GM23338 (cell line): Measurements from ENCODE around the gene HNRNPL. TPM values are rescaled to one million over a fixed set of nuclear protein-coding genes. Genes with fewer than 3 reads are reported as not detected.

Source experiments
- ATAC-seq: fragments of 200-7000 bp; cut with Tn5 transposase; 3 replicates; pipeline ENCODE4 v1.9.1; 2020
- DNase-seq: peaks from one replicate; pipeline ENCODE4 v3.0.0-alpha.2; 2015; ENCODE audit warnings: low spot score
- H2AFZ ChIP-seq: fragments of 200-600 bp; sonication (generic); 2 replicates; pipeline ENCODE4 v1.8.0; 2016; ENCODE audit warnings: antibody characterized with exemption, mild to moderate bottlenecking, moderate library complexity
- H3F3A ChIP-seq: fragments of 200-600 bp; sonication (generic); replicated peaks from 2 replicates; pipeline ENCODE4 v1.8.0; 2017; ENCODE audit warnings: antibody characterized with exemption, mixed run types, low read depth
- H3K27ac ChIP-seq: fragments of 200-600 bp; sonication (generic); 2 replicates; pipeline ENCODE4 v1.6.1; 2016; ENCODE audit warnings: low read depth
- H3K27me3 ChIP-seq: fragments of 200-600 bp; sonication (generic); 2 replicates; pipeline ENCODE4 v1.8.0; 2016; ENCODE audit warnings: mild to moderate bottlenecking, mixed run types, moderate library complexity; ENCODE audit not compliant: insufficient read depth
- H3K36me3 ChIP-seq: fragments of 200-600 bp; sonication (generic); 2 replicates; pipeline ENCODE4 v1.8.0; 2016; ENCODE audit warnings: mild to moderate bottlenecking; ENCODE audit not compliant: insufficient read depth
- H3K4me1 ChIP-seq: fragments of 200-600 bp; sonication (generic); 2 replicates; pipeline ENCODE4 v1.8.0; 2016; ENCODE audit warnings: mild to moderate bottlenecking, moderate library complexity; ENCODE audit not compliant: insufficient read depth
- H3K4me2 ChIP-seq: fragments of 200-600 bp; sonication (generic); 2 replicates; pipeline ENCODE4 v1.7.1; 2017; ENCODE audit warnings: mixed run types
- H3K4me3 ChIP-seq: fragments of 200-600 bp; sonication (generic); 2 replicates; pipeline ENCODE4 v1.6.1; 2016; ENCODE audit warnings: mixed run types
- H3K79me2 ChIP-seq: fragments of 200-600 bp; sonication (generic); replicated peaks from 2 replicates; pipeline ENCODE4 v1.8.0; 2017; ENCODE audit warnings: mild to moderate bottlenecking; ENCODE audit not compliant: insufficient read depth
- H3K9me2 ChIP-seq: fragments of 200-600 bp; sonication (generic); 2 replicates; pipeline ENCODE4 v1.8.0; 2017; ENCODE audit not compliant: insufficient read depth
- H4K20me1 ChIP-seq: fragments of 200-600 bp; sonication (generic); replicated peaks from 2 replicates; pipeline ENCODE4 v1.8.0; 2017; ENCODE audit warnings: mild to moderate bottlenecking; ENCODE audit not compliant: insufficient read depth
- H3K27ac Mint-ChIP-seq: 2 replicates; pipeline ENCODE4 v1.8.0; 2020; ENCODE audit warnings: inconsistent platforms, mild to moderate bottlenecking, moderate library complexity, mixed read lengths
- H3K27me3 Mint-ChIP-seq: 3 replicates; pipeline ENCODE4 v1.8.0; 2022; ENCODE audit warnings: low read depth, mild to moderate bottlenecking, moderate library complexity, mixed read lengths, inconsistent platforms; ENCODE audit not compliant: insufficient read depth, poor library complexity
- H3K36me3 Mint-ChIP-seq: 3 replicates; pipeline ENCODE4 v1.8.0; 2021; ENCODE audit warnings: low read depth, mild to moderate bottlenecking, inconsistent platforms, moderate library complexity, mixed read lengths
- H3K4me1 Mint-ChIP-seq: 3 replicates; pipeline ENCODE4 v1.8.0; 2020; ENCODE audit warnings: mild to moderate bottlenecking, inconsistent platforms, mixed read lengths
- H3K4me3 Mint-ChIP-seq: 3 replicates; pipeline ENCODE4 v1.8.0; 2021; ENCODE audit warnings: moderate library complexity, mild to moderate bottlenecking, inconsistent platforms, mixed read lengths
- H3K9me3 Mint-ChIP-seq: 3 replicates; pipeline ENCODE4 v1.8.0; 2020; ENCODE audit warnings: moderate library complexity, mild to moderate bottlenecking, inconsistent platforms, mixed read lengths
- CREB1 ChIP-seq: fragments of 250-450 bp; sonication (Bioruptor Pico); IDR thresholded peaks from 2 replicates; pipeline ENCODE4 v1.5.0; 2020; ENCODE audit warnings: low read depth, mild to moderate bottlenecking, moderate library complexity
- EZH2 ChIP-seq: fragments of 200-600 bp; sonication (generic); IDR thresholded peaks from one replicate; pipeline ENCODE4 v1.8.0; 2017; ENCODE audit warnings: antibody characterized with exemption, mild to moderate bottlenecking, low read depth; ENCODE audit not compliant: unreplicated experiment
- EZH2phosphoT487 ChIP-seq: fragments of 200-600 bp; sonication (generic); IDR thresholded peaks from one replicate; pipeline ENCODE4 v1.8.1; 2018; ENCODE audit warnings: antibody characterized with exemption; ENCODE audit not compliant: unreplicated experiment
- JUNB ChIP-seq: IDR thresholded peaks from one replicate; pipeline ENCODE4 v1.6.1; 2016; ENCODE audit warnings: antibody characterized with exemption; ENCODE audit not compliant: unreplicated experiment
- NANOG ChIP-seq: IDR thresholded peaks from 2 replicates; pipeline ENCODE4 v1.6.1; 2016; ENCODE audit warnings: antibody characterized with exemption, borderline replicate concordance
- POLR2AphosphoS5 ChIP-seq: IDR thresholded peaks from 2 replicates; pipeline ENCODE4 v1.6.1; 2016; ENCODE audit warnings: antibody characterized with exemption, low read depth
- REST ChIP-seq: IDR thresholded peaks from one replicate; pipeline ENCODE4 v1.6.1; 2018; ENCODE audit warnings: antibody characterized with exemption; ENCODE audit not compliant: unreplicated experiment
- STAT1 ChIP-seq: IDR thresholded peaks from one replicate; pipeline ENCODE4 v1.6.1; 2016; ENCODE audit warnings: antibody characterized with exemption; ENCODE audit not compliant: unreplicated experiment
- ZNF114 ChIP-seq: fragments of 250-450 bp; sonication (Bioruptor Pico); IDR thresholded peaks from 2 replicates; pipeline ENCODE4 v1.5.0; 2020; ENCODE audit warnings: mild to moderate bottlenecking, moderate library complexity
- ZNF331 ChIP-seq: fragments of 250-450 bp; sonication (Bioruptor Pico); IDR thresholded peaks from 2 replicates; pipeline ENCODE4 v1.5.0; 2020; ENCODE audit warnings: low read depth, mild to moderate bottlenecking, moderate library complexity
- ZNF462 ChIP-seq: fragments of 250-450 bp; sonication (Bioruptor Pico); IDR thresholded peaks from 2 replicates; pipeline ENCODE4 v1.5.0; 2020; ENCODE audit warnings: mild to moderate bottlenecking, moderate library complexity
- polyA plus RNA-seq: library from polyadenylated mRNA; unstranded; fragments of >200 nt; fragmentation: Nextera tagmentation; extraction: Ambion mirVana; gene quantifications from 2 replicates; pipeline ENCODE4 v1.2.1, GENCODE V29; 2016
- total RNA-seq: library from RNA; depleted of rRNA; stranded (reverse); fragments of >200 nt; shearing (Covaris generic); gene quantifications from 2 replicates; pipeline ENCODE4 v1.2.3, GENCODE V29; 2014
- TF ChIP-seq, protein P1 (sequence below), 2 experiments: fragments of 200-600 bp in 1 of 2; sonication (generic) in 1 of 2; conservative IDR thresholded peaks; 2 replicates each; pipeline versions ENCODE4 v1.5.1 to v1.6.1; 2016 to 2017; ENCODE audit warnings: antibody characterized with exemption in 2 of 2, low read depth in 2 of 2, mild to moderate bottlenecking in 2 of 2, moderate library complexity in 1 of 2
- TF ChIP-seq, protein P2 (sequence below): IDR thresholded peaks from 2 replicates; pipeline ENCODE4 v1.6.1; 2016; ENCODE audit warnings: antibody characterized with exemption

HNRNPL gene
- total and polyA plus RNA-seq, 2 experiments from 2014 or later = 580 to 664 TPM

GRCh38 chr19:38862321-38863059, 12.7 kb upstream of the HNRNPL start:
- Mint-ChIP-seq H3K27me3 (peaks cover 3% of the 10 kb centered on the region), H3K27ac (no peak overlapping the region), H3K4me3 (no peak overlapping the region), H3K4me1 (peaks cover 3% of the 10 kb centered on the region; the same call in 2 of the 3 replicates), H3K9me3 (peaks cover 1% of the 10 kb centered on the region; the same call in 1 of the 3 replicates), H3K36me3 (no peaks in the 10 kb centered on the region; the same call in 2 of the 3 replicates)
- Histone ChIP-seq H3K4me2 (no peak overlapping the region), H3K4me1 (no peaks in the 10 kb centered on the region), H3K9me2 (no peaks in the 10 kb centered on the region), H3F3A (no peaks in the 10 kb centered on the region), H3K79me2 (no peaks in the 10 kb centered on the region), H3K27ac (no peak overlapping the region), H2AFZ (no peak overlapping the region; the same call in 1 of the 2 replicates), H3K27me3 (no peaks in the 10 kb centered on the region), H3K4me3 (no peak overlapping the region), H3K36me3 (no peaks in the 10 kb centered on the region), H4K20me1 (no peaks in the 10 kb centered on the region)
- ATAC-seq = no peak
- TF ChIP-seq STAT1 (no peak), POLR2AphosphoS5 (no peak), ZNF114 (CRISPR knock-in tag) (no peak), REST (no peak), NANOG (no peak), JUNB (no peak), EZH2 (no peak), CREB1 (CRISPR knock-in tag) (no peak), ZNF331 (no peak), ZNF462 (CRISPR knock-in tag) (no peak), EZH2phosphoT487 (no peak)
- TF ChIP-seq, protein P1, sequence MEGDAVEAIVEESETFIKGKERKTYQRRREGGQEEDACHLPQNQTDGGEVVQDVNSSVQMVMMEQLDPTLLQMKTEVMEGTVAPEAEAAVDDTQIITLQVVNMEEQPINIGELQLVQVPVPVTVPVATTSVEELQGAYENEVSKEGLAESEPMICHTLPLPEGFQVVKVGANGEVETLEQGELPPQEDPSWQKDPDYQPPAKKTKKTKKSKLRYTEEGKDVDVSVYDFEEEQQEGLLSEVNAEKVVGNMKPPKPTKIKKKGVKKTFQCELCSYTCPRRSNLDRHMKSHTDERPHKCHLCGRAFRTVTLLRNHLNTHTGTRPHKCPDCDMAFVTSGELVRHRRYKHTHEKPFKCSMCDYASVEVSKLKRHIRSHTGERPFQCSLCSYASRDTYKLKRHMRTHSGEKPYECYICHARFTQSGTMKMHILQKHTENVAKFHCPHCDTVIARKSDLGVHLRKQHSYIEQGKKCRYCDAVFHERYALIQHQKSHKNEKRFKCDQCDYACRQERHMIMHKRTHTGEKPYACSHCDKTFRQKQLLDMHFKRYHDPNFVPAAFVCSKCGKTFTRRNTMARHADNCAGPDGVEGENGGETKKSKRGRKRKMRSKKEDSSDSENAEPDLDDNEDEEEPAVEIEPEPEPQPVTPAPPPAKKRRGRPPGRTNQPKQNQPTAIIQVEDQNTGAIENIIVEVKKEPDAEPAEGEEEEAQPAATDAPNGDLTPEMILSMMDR (conservative IDR thresholded peaks at IDR 0.05; ENCODE audit: low read depth in 2 of 2) = no peak
- TF ChIP-seq, protein P2, sequence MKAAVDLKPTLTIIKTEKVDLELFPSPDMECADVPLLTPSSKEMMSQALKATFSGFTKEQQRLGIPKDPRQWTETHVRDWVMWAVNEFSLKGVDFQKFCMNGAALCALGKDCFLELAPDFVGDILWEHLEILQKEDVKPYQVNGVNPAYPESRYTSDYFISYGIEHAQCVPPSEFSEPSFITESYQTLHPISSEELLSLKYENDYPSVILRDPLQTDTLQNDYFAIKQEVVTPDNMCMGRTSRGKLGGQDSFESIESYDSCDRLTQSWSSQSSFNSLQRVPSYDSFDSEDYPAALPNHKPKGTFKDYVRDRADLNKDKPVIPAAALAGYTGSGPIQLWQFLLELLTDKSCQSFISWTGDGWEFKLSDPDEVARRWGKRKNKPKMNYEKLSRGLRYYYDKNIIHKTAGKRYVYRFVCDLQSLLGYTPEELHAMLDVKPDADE = no peak
- no peak for DNase-seq
